ENCODE measurements around the gene ACSF2.

Gene ACSF2

GRCh38 chr17:50471009-50471905, 45.2 kb downstream of the ACSF2 start:
- TF ChIP-seq GATA3 (IDR thresholded peaks at IDR 0.05; ENCODE audit: low read depth, low read length) (no peak), GATA2 (IDR thresholded peaks at IDR 0.05; ENCODE audit: low read depth, low read length) (no peak)

- TF ChIP-seq GATA3 (IDR thresholded peaks at IDR 0.05; ENCODE audit: low read depth, low read length) (no peak), GATA2 (IDR thresholded peaks at IDR 0.05; ENCODE audit: low read depth, low read length) (no peak)
Observed at GRCh38 chr17:50472286-50472685, 46.3 kb downstream of the ACSF2 start.

- TF ChIP-seq GATA3 (IDR thresholded peaks at IDR 0.05; ENCODE audit: low read depth, low read length), result no peak
- TF ChIP-seq GATA2 (IDR thresholded peaks at IDR 0.05; ENCODE audit: low read depth, low read length), result no peak
Observed at GRCh38 chr17:50473901-50474300, 47.9 kb downstream of the ACSF2 start.

- no peak for TF ChIP-seq GATA2 (IDR thresholded peaks at IDR 0.05; ENCODE audit: low read depth, low read length)
- no peak for TF ChIP-seq GATA3 (IDR thresholded peaks at IDR 0.05; ENCODE audit: low read depth, low read length)
Observed at GRCh38 chr17:50474523-50474922, 48.5 kb downstream of the ACSF2 start.

- no peak for TF ChIP-seq GATA2 (IDR thresholded peaks at IDR 0.05; ENCODE audit: low read depth, low read length)
- TF ChIP-seq GATA3 (IDR thresholded peaks at IDR 0.05; ENCODE audit: low read depth, low read length), result no peak
Observed at GRCh38 chr17:50475362-50475761, 49.3 kb downstream of the ACSF2 start.

- no peak for TF ChIP-seq GATA3 (IDR thresholded peaks at IDR 0.05; ENCODE audit: low read depth, low read length)
- TF ChIP-seq GATA2 (IDR thresholded peaks at IDR 0.05; ENCODE audit: low read depth, low read length), result no peak
Observed at GRCh38 chr17:50476545-50477315, 50.7 kb downstream of the ACSF2 start.

- TF ChIP-seq GATA3 (IDR thresholded peaks at IDR 0.05; ENCODE audit: low read depth, low read length), result no peak
- TF ChIP-seq GATA2 (IDR thresholded peaks at IDR 0.05; ENCODE audit: low read depth, low read length), result no peak
Observed at GRCh38 chr17:50477976-50478375, 52.0 kb downstream of the ACSF2 start.

GRCh38 chr17:50478391-50479381, 52.7 kb downstream of the ACSF2 start, which contains the start of gene RSAD1:
TSS of gene RSAD1 (plus strand) at chr17:50478860. CDS start at chr17:50478885, 25 bp downstream.
- no peak; the same call in 1 of the 2 replicates for TF ChIP-seq GATA2 (IDR thresholded peaks at IDR 0.05; ENCODE audit: low read depth, low read length)
- TF ChIP-seq GATA3 (IDR thresholded peaks at IDR 0.05; ENCODE audit: low read depth, low read length), result no peak

GRCh38 chr17:50479522-50480141, 53.6 kb downstream of the ACSF2 start:
- TF ChIP-seq GATA2 (IDR thresholded peaks at IDR 0.05; ENCODE audit: low read depth, low read length), result no peak
- no peak for TF ChIP-seq GATA3 (IDR thresholded peaks at IDR 0.05; ENCODE audit: low read depth, low read length)

- TF ChIP-seq GATA3 (IDR thresholded peaks at IDR 0.05; ENCODE audit: low read depth, low read length), result no peak
- no peak for TF ChIP-seq GATA2 (IDR thresholded peaks at IDR 0.05; ENCODE audit: low read depth, low read length)
Observed at GRCh38 chr17:50480142-50480764, 54.2 kb downstream of the ACSF2 start.

GRCh38 chr17:50480854-50481490, 55.0 kb downstream of the ACSF2 start:
- TF ChIP-seq GATA3 (IDR thresholded peaks at IDR 0.05; ENCODE audit: low read depth, low read length) (no peak), GATA2 (IDR thresholded peaks at IDR 0.05; ENCODE audit: low read depth, low read length) (no peak)

- no peak for TF ChIP-seq GATA2 (IDR thresholded peaks at IDR 0.05; ENCODE audit: low read depth, low read length)
- no peak for TF ChIP-seq GATA3 (IDR thresholded peaks at IDR 0.05; ENCODE audit: low read depth, low read length)
Observed at GRCh38 chr17:50481648-50482047, 55.6 kb downstream of the ACSF2 start.
